Measurements from ENCODE around the gene RFTN1.

RFTN1 gene

DNA sequence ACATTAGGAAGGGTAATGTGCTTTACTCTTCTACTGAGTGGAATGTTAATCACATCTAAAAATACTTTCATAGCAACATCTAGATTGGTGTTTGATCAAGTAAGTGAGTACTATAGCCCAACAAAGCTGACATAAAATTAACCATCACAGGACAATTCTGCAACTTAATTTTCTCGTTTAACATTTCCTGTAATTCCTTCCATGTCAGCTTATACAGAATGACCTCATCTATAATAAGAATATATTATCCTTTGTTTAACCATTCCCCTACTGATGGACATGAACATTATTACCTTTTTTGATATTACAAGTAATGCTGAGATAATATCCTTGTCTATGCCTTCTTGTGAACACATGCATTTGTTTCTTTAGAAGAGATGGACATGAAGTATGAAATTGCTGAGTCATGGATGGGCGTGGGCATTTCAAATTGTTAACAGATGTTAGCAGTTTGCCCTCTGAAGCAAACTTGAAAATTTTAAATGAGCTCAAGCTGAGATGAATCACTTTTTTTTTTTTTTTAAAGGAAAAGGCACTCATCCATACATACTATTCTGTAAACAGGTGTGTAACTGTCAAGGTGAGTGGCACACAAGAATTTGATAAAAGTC, 163.4 kb downstream of the RFTN1 start:
- no peak for DNase-seq

DNA sequence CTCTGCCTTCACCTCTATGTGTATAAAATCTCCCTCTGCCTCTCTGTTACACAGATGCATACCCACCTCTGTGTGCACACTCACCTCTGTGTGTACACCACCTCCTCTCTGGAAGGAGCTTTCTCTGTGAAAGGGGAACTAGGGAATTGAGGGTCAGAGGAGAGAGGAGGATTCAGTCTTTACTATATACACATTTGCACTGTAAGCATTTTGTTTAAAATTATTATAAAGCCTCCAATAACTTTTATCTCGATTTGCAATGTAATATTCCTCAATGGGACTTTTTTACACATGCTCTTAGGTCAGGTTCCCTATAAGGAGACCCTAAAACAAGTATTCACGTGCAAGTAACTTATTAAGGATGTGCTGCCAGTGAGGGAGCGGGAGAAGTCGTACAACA, 166.0 kb downstream of the RFTN1 start:
- DNase-seq, result no peak

DNA sequence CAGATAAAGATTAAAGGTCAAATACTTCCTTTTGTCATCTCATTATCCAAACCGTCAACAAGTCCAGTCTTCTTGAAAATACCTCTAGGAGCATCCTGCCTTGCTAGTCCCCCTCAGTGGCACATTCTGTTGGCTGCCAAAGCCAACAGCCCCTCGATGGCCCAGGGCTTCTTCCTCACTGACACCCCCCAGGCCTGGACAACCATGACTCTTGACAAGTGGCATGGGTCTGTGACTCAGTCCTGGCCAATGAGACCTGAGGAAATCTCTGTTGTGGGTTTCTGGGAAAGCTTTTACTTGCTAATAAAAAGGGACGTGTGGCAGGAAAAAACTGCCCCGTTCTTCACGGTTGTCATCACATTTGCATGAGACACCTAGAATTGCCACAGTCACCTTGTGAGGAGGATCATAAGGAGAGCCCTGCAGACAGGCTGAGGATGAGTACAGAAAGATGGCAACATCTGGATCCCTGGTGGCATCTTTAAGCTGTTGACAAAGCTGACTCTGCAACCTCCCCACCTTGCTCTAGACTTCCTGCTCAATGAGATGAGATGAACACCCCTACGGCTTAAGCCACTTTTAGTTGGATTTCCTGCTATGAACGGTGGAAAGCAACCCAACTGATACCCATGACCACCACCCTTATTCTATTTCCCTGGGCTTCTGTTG, 167.0 kb downstream of the RFTN1 start:
- no peak for DNase-seq

GRCh38 chr3:16343101-16343500, 170.4 kb downstream of the RFTN1 start:
- no peak for DNase-seq

GRCh38 chr3:16338999-16339398, 174.5 kb downstream of the RFTN1 start:
- no peak for DNase-seq

DNA sequence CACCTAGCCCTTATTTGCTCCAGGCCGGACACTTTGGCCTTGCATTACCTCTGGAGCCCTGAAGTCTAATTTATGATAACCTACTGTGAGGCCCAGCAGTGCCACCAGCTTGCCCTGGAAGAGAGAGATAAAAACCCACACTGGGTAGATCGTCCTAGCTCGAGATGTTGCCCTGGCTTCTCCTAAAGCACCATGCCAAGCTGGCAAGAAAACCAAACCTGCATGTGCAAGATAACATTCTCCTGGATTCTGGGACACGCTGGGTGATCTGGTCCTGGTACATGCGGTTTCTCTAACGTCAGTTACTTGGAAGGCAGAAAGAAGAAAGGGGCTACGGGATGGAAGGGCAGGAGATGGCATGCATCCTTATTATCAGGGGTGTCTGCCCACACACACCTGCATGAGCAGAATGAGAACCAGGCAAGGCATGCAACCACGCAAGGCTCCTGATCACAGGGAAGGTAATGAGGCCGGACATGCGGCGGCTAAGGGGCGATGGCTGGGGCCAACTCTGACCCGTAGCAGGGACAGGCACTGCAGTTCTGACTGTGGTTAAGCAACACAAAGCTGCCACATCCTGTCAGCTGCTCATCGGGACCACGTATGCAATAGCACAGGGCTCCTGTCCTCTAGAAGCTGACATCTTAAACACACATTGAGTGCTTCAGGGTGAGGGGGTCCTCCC, 175.5 kb downstream of the RFTN1 start:
- peak; percentile 17 for DNase-seq

DNA sequence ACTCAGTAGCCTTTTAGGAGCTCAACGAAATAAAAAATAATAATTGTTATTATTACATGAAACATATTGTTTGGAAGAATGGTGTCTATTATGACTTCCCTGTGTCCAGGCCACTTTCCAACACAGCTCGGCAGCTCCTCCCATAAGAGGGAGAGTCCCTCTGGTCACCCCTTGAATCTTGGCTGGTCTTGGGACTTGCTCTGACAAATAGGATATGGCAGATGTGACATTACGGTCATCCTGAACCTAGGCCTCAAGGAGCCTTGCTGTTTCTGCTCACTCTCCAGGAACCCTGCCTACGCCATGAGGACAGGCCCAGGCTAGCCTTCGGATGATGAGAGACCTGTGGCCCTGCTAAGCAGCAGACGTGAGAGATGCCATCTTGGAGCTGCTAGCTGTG, 176.7 kb downstream of the RFTN1 start:
- no peak for DNase-seq

- DNase-seq, result no peak
These were observed 177.5 kb downstream of the RFTN1 start for GRCh38 chr3:16335772-16336645.

DNA sequence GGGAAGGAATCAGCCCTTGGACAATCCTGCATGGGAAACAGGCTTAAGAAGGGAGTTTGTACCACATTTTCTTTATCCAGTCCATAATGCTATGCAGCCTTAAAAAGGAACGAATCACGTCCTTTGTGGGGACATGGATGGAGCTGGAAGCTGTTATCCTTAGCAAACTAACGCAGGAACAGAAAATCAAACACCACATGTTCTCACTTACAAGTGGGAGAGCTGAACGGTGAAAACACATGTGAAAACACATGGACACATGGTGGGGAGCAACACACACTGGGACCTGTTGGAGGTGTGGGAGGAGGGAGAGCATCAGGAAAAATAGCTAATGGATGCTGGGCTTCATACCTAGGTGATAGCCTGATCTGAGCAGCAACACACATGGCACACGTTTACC, 178.2 kb downstream of the RFTN1 start:
- no peak for DNase-seq

DNA sequence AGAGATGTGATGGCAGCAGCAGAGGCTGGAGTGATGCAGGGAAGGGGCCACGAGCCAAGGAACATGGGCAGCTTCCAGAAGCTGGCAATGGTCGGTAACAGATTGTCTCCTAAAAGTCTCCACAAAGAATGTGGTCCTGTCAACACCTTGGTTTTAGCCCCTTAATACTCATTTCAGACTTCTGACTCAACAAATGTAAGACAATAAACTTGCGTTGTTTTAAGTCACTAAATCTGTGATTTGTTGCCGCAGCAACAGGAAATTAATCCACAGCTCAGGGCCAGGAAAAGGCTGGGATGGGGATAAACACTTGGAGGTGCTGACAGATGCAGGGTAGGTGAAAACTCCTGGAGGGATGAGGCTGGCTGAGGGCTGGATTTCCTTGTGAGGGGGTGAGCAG, 178.6 kb downstream of the RFTN1 start:
- DNase-seq, result no peak

DNA sequence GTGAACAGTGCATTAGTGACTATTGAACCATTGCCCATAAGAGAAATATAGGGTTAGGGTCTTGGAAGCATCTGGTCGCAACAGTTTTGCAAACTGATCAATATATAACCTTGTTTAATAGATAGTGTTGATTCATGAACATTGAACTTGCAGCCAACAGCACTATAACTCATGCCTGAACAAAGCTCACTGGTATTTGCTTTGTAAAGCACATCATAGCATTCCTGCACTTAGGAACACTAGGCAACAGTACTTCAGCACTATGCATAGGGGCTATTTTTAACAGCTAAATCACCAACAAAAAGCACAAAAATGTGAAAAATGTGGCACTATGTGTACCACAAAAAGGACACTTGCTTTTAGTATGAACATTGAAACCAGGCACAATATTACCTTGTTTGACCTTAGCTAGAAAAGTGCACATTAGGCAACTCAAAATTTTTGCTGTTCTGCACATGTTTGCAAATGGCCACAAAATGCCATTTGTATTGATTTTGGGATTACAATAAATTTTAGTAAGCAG, 180.5 kb downstream of the RFTN1 start:
- no peak for DNase-seq

GRCh38 chr3:16331319-16331883, 182.1 kb downstream of the RFTN1 start:
- no peak for DNase-seq

DNA sequence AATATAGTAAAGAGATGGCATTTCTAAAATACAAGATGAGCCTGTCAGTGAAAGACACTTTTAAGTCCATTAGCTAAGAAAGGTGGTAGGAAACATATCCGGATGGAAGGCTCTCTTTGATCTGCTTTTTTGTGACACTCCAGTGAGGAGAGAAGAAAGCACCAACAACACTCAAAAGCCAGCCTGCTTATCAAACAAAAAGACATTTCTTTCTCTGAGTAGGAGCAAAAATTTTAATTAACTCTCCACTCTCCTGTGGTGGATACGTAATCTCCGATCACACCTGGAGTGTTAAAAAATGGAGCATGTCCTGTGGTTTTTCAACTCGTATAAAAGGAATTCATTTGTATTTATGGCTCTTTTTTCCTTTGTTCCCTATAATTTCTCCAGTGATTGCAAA, 183.1 kb downstream of the RFTN1 start:
- no peak for DNase-seq

GRCh38 chr3:16329826-16330129, 183.7 kb downstream of the RFTN1 start:
- DNase-seq, result no peak

GRCh38 chr3:16329036-16329825, 184.3 kb downstream of the RFTN1 start:
- no peak for DNase-seq

DNA sequence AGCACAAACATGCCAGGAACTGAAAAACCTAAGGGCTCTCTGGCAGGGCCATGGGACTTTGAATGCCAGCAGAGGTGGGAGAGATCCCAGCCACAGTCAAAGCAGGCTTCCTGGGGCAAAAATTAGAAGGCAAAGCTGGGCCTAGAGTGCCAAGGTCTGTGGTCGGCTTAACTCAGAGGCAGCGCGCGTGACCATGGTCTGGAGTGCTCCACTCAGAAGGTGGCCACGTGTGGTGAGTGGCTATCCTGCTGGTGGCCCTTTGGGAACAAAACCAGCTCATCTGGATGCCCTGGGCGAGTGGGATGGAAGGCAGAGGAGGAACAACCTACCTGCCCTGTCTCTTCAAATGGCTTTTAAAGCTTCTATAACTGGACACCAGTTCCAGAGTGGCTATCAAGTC, 185.4 kb downstream of the RFTN1 start:
- no peak for DNase-seq

DNA sequence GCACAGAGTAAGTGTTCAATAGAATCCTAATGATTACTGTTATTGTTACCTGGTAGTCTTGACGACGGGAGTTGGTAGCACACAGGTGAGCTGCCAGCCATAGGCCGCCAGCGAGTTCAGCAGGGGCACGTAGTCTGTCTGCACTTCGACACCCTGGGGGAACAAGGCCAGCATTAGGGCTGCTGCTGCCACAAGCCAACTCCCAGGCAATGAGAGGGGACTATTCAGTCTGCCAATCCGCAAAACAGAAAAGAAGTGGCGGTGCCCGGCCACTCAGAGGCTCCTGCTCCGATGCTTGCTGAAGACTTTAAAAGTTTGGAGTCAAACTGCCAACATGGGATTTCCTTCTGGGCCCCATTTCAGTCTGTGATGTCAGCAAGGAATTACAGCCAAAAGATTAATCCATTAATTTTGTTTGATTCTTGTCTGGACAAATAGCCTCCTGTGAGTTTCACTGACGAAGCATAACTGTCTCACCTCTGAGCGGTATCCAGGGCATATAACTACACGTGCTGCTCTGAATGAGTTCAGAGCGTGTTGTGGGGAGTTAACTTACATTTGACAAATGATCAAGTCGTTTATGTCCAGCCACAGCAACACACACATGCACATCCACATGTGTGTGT, 186.7 kb downstream of the RFTN1 start:
- DNase-seq, result no peak

GRCh38 chr3:16325850-16326249, 187.6 kb downstream of the RFTN1 start:
- DNase-seq, result no peak

DNA sequence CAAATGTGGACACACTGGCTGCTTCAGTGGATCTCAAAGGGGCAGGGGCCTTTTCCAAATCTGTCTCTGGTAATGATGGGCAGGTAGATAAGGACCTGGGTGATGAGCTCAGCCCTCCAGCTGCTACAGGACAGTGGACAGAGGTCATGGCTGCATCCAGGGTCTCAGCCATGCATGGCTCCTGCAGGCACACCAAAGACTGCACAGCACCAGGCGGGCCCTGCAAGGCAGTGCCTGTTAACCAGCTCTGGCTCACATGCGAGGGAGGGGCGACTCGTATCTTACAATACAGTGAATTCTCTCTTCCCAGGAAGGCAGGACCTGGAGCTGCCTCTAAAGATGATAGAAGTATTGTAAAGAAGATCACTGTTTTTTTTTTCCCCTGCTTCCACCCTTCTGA, 189.8 kb downstream of the RFTN1 start:
- no peak for DNase-seq

GRCh38 chr3:16322189-16322588, 191.3 kb downstream of the RFTN1 start:
- DNase-seq, result no peak

GRCh38 chr3:16320711-16321110, 192.8 kb downstream of the RFTN1 start:
- DNase-seq, result no peak

GRCh38 chr3:16319723-16320122, 193.8 kb downstream of the RFTN1 start:
- DNase-seq, result no peak

Data from effector CD4-positive, alpha-beta T cell (primary cell).